ENCODE data around the gene PCSK4.

GRCh38 chr19:1510442-1510806, 20.3 kb upstream of the PCSK4 start:
- TF ChIP-seq POLR2A (IDR thresholded peaks at IDR 0.05; ENCODE audit: low read depth, low read length) (no peak), RFX5 (IDR thresholded peaks at IDR 0.05; ENCODE audit: low read depth, low read length) (no peak), ZNF384 (IDR thresholded peaks at IDR 0.05; ENCODE audit: borderline replicate concordance, low read depth, low read length) (no peak), HDAC2 (IDR thresholded peaks at IDR 0.05) (no peak), BCL3 (IDR thresholded peaks at IDR 0.05; ENCODE audit: borderline replicate concordance, insufficient read depth, low read depth, low read length, poor library complexity, severe bottlenecking) (no peak), CREB1 (IDR thresholded peaks at IDR 0.05; ENCODE audit: low read depth) (no peak), TAF1 (IDR thresholded peaks at IDR 0.05; ENCODE audit: borderline replicate concordance, low read depth, low read length) (no peak), ETV6 (conservative IDR thresholded peaks at IDR 0.05 in 1 of 2, IDR thresholded peaks at IDR 0.05 in 1 of 2; ENCODE audit: borderline replicate concordance in 1 of 2, low read depth in 1 of 2) (no peak), MYC (IDR thresholded peaks at IDR 0.05; ENCODE audit: insufficient read depth, insufficient read length, insufficient replicate concordance, low read length, severe bottlenecking) (no peak), HDAC6 (IDR thresholded peaks at IDR 0.05; ENCODE audit: unreplicated experiment) (no peak), NFYA (IDR thresholded peaks at IDR 0.05; ENCODE audit: borderline replicate concordance, low read depth, low read length) (no peak)
- TF ChIP-seq, protein P1, sequence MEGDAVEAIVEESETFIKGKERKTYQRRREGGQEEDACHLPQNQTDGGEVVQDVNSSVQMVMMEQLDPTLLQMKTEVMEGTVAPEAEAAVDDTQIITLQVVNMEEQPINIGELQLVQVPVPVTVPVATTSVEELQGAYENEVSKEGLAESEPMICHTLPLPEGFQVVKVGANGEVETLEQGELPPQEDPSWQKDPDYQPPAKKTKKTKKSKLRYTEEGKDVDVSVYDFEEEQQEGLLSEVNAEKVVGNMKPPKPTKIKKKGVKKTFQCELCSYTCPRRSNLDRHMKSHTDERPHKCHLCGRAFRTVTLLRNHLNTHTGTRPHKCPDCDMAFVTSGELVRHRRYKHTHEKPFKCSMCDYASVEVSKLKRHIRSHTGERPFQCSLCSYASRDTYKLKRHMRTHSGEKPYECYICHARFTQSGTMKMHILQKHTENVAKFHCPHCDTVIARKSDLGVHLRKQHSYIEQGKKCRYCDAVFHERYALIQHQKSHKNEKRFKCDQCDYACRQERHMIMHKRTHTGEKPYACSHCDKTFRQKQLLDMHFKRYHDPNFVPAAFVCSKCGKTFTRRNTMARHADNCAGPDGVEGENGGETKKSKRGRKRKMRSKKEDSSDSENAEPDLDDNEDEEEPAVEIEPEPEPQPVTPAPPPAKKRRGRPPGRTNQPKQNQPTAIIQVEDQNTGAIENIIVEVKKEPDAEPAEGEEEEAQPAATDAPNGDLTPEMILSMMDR (IDR thresholded peaks at IDR 0.05 in 2 of 3, conservative IDR thresholded peaks at IDR 0.05 in 1 of 3; ENCODE audit: control insufficient read depth in 2 of 3, extremely low read depth in 1 of 3, insufficient read depth in 1 of 3, low read depth in 3 of 3, low read length in 3 of 3): no peak
- TF ChIP-seq, protein P2, sequence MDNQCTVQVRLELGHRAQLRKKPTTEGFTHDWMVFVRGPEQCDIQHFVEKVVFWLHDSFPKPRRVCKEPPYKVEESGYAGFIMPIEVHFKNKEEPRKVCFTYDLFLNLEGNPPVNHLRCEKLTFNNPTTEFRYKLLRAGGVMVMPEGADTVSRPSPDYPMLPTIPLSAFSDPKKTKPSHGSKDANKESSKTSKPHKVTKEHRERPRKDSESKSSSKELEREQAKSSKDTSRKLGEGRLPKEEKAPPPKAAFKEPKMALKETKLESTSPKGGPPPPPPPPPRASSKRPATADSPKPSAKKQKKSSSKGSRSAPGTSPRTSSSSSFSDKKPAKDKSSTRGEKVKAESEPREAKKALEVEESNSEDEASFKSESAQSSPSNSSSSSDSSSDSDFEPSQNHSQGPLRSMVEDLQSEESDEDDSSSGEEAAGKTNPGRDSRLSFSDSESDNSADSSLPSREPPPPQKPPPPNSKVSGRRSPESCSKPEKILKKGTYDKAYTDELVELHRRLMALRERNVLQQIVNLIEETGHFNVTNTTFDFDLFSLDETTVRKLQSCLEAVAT (IDR thresholded peaks at IDR 0.05): no peak

All from GM12878 (cell line).